Loucy (cell line): ENCODE results near the gene LDHB.

Experiments
- CTCF ChIP-seq: fragments of 200-600 bp; sonication (generic); conservative IDR thresholded peaks from 2 replicates; pipeline ENCODE4 v1.5.1; 2014; ENCODE audit warnings: mild to moderate bottlenecking, antibody characterized with exemption, low read length
- EZH2phosphoT487 ChIP-seq: fragments of 200-600 bp; IDR thresholded peaks from 2 replicates; pipeline ENCODE4 v1.6.1; 2018; ENCODE audit warnings: antibody characterized with exemption, mild to moderate bottlenecking, moderate library complexity, borderline replicate concordance

- TF ChIP-seq CTCF: no peak
- TF ChIP-seq EZH2phosphoT487: no peak
Measured at GRCh38 chr12:21638054-21638891, 19.4 kb downstream of the LDHB start.
